Keratinocyte (primary cell): ENCODE results near the gene XK.

Experiments
- EZH2 ChIP-seq: IDR thresholded peaks from one replicate; pipeline ENCODE4 v1.6.1; 2012; ENCODE audit warnings: inconsistent platforms, mild to moderate bottlenecking, low read length, moderate library complexity
- TF ChIP-seq, protein P1 (sequence below), 3 experiments: IDR thresholded peaks in 1 of 3; conservative IDR thresholded peaks in 1 of 3; optimal IDR thresholded peaks in 1 of 3; 2 replicates in 2 of 3; 3 replicates in 1 of 3; pipeline versions ENCODE3 to v1.5.1; 2011; ENCODE audit warnings: low read length in 3 of 3, mild to moderate bottlenecking in 3 of 3, moderate library complexity in 2 of 3, control low read depth in 1 of 3, inconsistent platforms in 1 of 3; ENCODE audit not compliant: insufficient read depth in 2 of 3; ENCODE audit errors: extremely low read depth in 1 of 3

DNA sequence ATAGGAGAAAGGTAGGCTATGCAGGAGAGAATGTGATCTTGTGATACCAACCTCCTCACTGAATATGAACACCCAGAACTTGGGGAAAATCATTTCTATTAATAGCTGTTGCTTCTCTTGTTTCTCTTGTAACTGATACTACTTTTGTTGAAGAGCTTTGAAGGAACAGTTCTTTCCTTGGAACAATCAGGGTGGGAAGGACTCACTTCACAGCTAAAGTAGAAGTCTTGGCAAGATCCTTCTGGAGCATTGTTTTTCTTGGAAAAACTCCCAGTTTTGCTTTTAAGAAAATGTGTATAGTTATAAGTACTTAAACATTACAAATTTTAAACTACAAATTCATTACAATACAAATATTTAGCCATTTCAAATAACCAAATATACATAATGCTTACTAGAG, 19.1 kb upstream of the XK start:
- TF ChIP-seq, protein P1, sequence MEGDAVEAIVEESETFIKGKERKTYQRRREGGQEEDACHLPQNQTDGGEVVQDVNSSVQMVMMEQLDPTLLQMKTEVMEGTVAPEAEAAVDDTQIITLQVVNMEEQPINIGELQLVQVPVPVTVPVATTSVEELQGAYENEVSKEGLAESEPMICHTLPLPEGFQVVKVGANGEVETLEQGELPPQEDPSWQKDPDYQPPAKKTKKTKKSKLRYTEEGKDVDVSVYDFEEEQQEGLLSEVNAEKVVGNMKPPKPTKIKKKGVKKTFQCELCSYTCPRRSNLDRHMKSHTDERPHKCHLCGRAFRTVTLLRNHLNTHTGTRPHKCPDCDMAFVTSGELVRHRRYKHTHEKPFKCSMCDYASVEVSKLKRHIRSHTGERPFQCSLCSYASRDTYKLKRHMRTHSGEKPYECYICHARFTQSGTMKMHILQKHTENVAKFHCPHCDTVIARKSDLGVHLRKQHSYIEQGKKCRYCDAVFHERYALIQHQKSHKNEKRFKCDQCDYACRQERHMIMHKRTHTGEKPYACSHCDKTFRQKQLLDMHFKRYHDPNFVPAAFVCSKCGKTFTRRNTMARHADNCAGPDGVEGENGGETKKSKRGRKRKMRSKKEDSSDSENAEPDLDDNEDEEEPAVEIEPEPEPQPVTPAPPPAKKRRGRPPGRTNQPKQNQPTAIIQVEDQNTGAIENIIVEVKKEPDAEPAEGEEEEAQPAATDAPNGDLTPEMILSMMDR (optimal IDR thresholded peaks at IDR 0.05 in 1 of 3, IDR thresholded peaks at IDR 0.05 in 1 of 3, conservative IDR thresholded peaks at IDR 0.05 in 1 of 3; ENCODE audit: extremely low read depth in 1 of 3, insufficient read depth in 2 of 3, low read length in 3 of 3), result no peak
- TF ChIP-seq EZH2, result no peak
